Loucy (cell line): ENCODE results near the gene OGFOD2.
A peak's percentile ranks its signal among the peaks of the same experiment; 100 is the strongest.

Experiments
- H2AFZ ChIP-seq: fragments of 200-600 bp; sonication (generic); 2 replicates; pipeline ENCODE4 v1.6.0; 2016; ENCODE audit warnings: antibody characterized with exemption, mild to moderate bottlenecking, low read length, moderate library complexity
- H3F3A ChIP-seq: fragments of 200-600 bp; 2 replicates; pipeline ENCODE4 v1.6.0; 2016; ENCODE audit warnings: antibody characterized with exemption, low read depth, mild to moderate bottlenecking
- H3K27me3 ChIP-seq: fragments of 200-600 bp; sonication (generic); 2 replicates; pipeline ENCODE4 v1.6.1; 2014; ENCODE audit warnings: low read length, mild to moderate bottlenecking; ENCODE audit not compliant: insufficient read depth, poor library complexity, severe bottlenecking
- H3K36me3 ChIP-seq: fragments of 200-600 bp; sonication (generic); 2 replicates; pipeline ENCODE4 v1.6.1; 2016; ENCODE audit warnings: low read length; ENCODE audit not compliant: insufficient read depth
- H3K4me1 ChIP-seq: fragments of 200-600 bp; sonication (generic); 2 replicates; pipeline ENCODE4 v1.5.1; 2014; ENCODE audit warnings: low read length, mild to moderate bottlenecking; ENCODE audit not compliant: insufficient read depth, poor library complexity, severe bottlenecking
- H3K4me2 ChIP-seq: fragments of 200-600 bp; sonication (generic); 2 replicates; pipeline ENCODE4 v1.6.0; 2014; ENCODE audit warnings: antibody characterized with exemption, low read length, low read depth, mild to moderate bottlenecking; ENCODE audit not compliant: poor library complexity, severe bottlenecking
- H3K4me3 ChIP-seq: fragments of 200-600 bp; sonication (generic); 2 replicates; pipeline ENCODE4 v1.5.1; 2014; ENCODE audit warnings: low read length, mild to moderate bottlenecking, mixed read lengths; ENCODE audit not compliant: poor library complexity, severe bottlenecking
- H3K79me2 ChIP-seq: fragments of 200-600 bp; sonication (generic); 2 replicates; pipeline ENCODE4 v1.6.1; 2014; ENCODE audit warnings: low read length; ENCODE audit not compliant: insufficient read depth
- H3K9ac ChIP-seq: fragments of 200-600 bp; sonication (generic); 2 replicates; pipeline ENCODE4 v1.6.0; 2014; ENCODE audit warnings: mild to moderate bottlenecking, low read depth, low read length, moderate library complexity; ENCODE audit not compliant: poor library complexity, severe bottlenecking
- H3K9me2 ChIP-seq: fragments of 200-600 bp; sonication (generic); replicated peaks from 2 replicates; pipeline ENCODE4 v1.6.1; 2016; ENCODE audit warnings: low read depth, low read length, mixed read lengths
- H3K9me3 ChIP-seq: fragments of 200-600 bp; sonication (generic); 2 replicates; pipeline ENCODE4 v1.6.1; 2014; ENCODE audit warnings: mild to moderate bottlenecking, antibody characterized with exemption, low read length, low read depth; ENCODE audit not compliant: insufficient read depth
- H4K20me1 ChIP-seq: fragments of 200-600 bp; sonication (generic); 2 replicates; pipeline ENCODE4 v1.6.0; 2014; ENCODE audit warnings: antibody characterized with exemption, low read length, mild to moderate bottlenecking; ENCODE audit not compliant: insufficient read depth, poor library complexity, severe bottlenecking
- EZH2phosphoT487 ChIP-seq: fragments of 200-600 bp; IDR thresholded peaks from 2 replicates; pipeline ENCODE4 v1.6.1; 2018; ENCODE audit warnings: antibody characterized with exemption, mild to moderate bottlenecking, moderate library complexity, borderline replicate concordance
- TF ChIP-seq, protein P1 (sequence below): fragments of 200-600 bp; sonication (generic); conservative IDR thresholded peaks from 2 replicates; pipeline ENCODE4 v1.5.1; 2014; ENCODE audit warnings: mild to moderate bottlenecking, antibody characterized with exemption, low read length

The OGFOD2 gene

DNA sequence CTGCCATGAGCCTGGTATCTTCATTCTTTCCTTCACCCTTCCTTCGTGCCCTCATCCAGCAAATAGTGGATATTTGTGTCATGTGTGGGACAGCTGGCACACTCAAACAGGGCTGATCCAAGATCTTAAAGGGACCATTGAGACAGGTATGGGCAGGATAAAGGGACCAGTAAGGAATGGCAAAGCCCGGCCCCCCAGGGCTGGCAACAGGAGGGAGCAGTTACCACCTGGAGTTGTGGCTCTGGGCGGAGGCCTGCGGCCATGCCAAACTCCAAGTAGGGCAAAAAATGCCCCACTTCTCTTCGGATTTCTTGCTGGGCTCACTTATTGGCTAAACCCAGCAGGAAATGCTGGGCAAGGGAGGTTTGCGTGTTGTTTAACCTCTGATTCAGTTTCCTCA is 2.1 kb downstream of the OGFOD2 start:
- no peaks in the 10 kb centered on the region for H3K36me3 ChIP-seq
- H3K79me2 ChIP-seq = peaks cover 68% of the 10 kb centered on the region
- H3K4me3 ChIP-seq = peak overlapping the region; percentile 98
- H3K9me3 ChIP-seq = no peaks in the 10 kb centered on the region
- no peaks in the 10 kb centered on the region for H3F3A ChIP-seq
- no peaks in the 10 kb centered on the region for H3K27me3 ChIP-seq
- no peak for TF ChIP-seq EZH2phosphoT487
- TF ChIP-seq, protein P1, sequence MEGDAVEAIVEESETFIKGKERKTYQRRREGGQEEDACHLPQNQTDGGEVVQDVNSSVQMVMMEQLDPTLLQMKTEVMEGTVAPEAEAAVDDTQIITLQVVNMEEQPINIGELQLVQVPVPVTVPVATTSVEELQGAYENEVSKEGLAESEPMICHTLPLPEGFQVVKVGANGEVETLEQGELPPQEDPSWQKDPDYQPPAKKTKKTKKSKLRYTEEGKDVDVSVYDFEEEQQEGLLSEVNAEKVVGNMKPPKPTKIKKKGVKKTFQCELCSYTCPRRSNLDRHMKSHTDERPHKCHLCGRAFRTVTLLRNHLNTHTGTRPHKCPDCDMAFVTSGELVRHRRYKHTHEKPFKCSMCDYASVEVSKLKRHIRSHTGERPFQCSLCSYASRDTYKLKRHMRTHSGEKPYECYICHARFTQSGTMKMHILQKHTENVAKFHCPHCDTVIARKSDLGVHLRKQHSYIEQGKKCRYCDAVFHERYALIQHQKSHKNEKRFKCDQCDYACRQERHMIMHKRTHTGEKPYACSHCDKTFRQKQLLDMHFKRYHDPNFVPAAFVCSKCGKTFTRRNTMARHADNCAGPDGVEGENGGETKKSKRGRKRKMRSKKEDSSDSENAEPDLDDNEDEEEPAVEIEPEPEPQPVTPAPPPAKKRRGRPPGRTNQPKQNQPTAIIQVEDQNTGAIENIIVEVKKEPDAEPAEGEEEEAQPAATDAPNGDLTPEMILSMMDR = no peak
- peak overlapping the region; percentile 96 for H3K4me2 ChIP-seq
- H2AFZ ChIP-seq = no peak overlapping the region
- peaks cover 19% of the 10 kb centered on the region for H3K4me1 ChIP-seq
- H3K9me2 ChIP-seq = no peaks in the 10 kb centered on the region
- H3K9ac ChIP-seq = no peak overlapping the region
- peaks cover 16% of the 10 kb centered on the region for H4K20me1 ChIP-seq

DNA sequence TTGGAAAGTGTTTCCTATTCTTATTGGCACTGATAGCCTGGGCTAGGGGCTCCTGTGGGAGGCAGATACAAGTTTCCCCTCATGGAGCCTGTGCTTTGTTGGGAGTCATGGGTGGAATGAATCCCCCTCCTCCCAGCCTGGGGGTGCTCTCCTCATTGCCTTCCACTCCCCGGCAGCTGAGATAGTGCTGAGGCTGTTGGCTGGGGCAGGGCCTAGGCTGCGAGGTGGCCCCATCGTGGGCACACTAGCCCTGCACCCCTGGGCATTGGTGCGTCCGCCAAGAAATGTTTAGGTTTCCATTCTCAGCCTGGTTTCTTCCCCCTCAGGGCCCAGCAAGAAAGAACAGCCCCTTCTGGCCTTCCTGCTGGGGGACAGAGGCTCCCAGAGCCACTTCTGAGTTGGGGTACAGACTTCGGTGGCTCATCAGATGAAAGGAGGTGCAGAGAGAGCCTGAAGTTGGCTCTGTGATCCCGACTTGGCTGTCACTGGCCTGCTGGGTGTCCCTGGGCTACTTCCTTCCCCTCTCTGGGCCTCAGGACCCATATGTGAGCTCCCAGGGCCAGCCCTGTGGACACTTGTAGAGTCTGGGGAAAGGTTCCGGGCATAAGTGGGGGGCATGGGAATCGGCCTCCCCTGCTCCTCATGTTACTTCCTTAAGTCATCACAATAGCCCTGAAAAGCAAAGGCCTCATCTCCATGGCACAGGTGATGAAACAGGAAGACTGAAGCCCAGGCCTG is 2.8 kb downstream of the OGFOD2 start:
- Histone ChIP-seq H3K27me3 (no peaks in the 10 kb centered on the region), H3K4me3 (no peak overlapping the region), H3K4me1 (peaks cover 25% of the 10 kb centered on the region), H3K9me3 (no peaks in the 10 kb centered on the region), H3K9me2 (no peaks in the 10 kb centered on the region), H4K20me1 (peaks cover 22% of the 10 kb centered on the region), H3K4me2 (peak overlapping the region; percentile 96), H3F3A (no peaks in the 10 kb centered on the region), H3K36me3 (0 out of 2 replicates have a peak, but pooled peaks cover 2% of the 10 kb centered on the region), H3K79me2 (peaks cover 75% of the 10 kb centered on the region), H3K9ac (no peak overlapping the region), H2AFZ (no peak overlapping the region)
- TF ChIP-seq EZH2phosphoT487 = no peak
- TF ChIP-seq, protein P1 = no peak

DNA sequence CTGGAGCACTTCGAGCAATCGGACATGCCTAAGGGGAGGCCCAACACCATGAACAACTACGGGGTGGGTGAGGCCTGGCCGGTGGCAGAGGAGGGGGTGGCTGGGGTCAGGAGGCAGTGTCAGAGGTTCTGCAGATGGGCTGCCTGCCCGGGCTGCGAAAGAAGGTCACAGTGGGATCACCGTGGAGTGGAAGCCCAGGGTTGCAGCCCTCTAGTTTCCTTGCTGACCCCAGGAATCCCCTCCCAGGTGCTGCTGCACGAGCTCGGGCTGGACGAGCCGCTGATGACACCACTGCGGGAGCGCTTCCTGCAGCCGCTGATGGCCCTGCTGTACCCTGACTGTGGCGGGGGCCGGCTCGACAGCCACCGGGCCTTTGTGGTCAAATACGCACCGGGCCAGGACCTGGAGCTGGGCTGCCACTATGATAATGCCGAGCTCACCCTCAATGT is 3.5 kb downstream of the OGFOD2 start:
- Histone ChIP-seq H2AFZ (no peak overlapping the region), H3K4me3 (no peak overlapping the region), H3K36me3 (0 out of 2 replicates have a peak, but pooled peaks cover 5% of the 10 kb centered on the region), H3K79me2 (peaks cover 80% of the 10 kb centered on the region), H3K27me3 (no peaks in the 10 kb centered on the region), H3F3A (no peaks in the 10 kb centered on the region), H3K9me2 (no peaks in the 10 kb centered on the region), H3K4me1 (peaks cover 33% of the 10 kb centered on the region), H3K9ac (no peak overlapping the region), H4K20me1 (peaks cover 29% of the 10 kb centered on the region), H3K4me2 (peak overlapping the region; percentile 96), H3K9me3 (no peaks in the 10 kb centered on the region)
- TF ChIP-seq EZH2phosphoT487 = no peak
- TF ChIP-seq, protein P1 = no peak
